ENCODE data around the gene UNC79. TPM values are rescaled to one million over a fixed set of nuclear protein-coding genes. Genes with fewer than 3 reads are reported as not detected.
A peak's percentile ranks its signal among the peaks of the same experiment; 100 is the strongest.

The UNC79 gene
- total RNA-seq, 1 donor from 2014 or later, result 0.03 TPM

DNA sequence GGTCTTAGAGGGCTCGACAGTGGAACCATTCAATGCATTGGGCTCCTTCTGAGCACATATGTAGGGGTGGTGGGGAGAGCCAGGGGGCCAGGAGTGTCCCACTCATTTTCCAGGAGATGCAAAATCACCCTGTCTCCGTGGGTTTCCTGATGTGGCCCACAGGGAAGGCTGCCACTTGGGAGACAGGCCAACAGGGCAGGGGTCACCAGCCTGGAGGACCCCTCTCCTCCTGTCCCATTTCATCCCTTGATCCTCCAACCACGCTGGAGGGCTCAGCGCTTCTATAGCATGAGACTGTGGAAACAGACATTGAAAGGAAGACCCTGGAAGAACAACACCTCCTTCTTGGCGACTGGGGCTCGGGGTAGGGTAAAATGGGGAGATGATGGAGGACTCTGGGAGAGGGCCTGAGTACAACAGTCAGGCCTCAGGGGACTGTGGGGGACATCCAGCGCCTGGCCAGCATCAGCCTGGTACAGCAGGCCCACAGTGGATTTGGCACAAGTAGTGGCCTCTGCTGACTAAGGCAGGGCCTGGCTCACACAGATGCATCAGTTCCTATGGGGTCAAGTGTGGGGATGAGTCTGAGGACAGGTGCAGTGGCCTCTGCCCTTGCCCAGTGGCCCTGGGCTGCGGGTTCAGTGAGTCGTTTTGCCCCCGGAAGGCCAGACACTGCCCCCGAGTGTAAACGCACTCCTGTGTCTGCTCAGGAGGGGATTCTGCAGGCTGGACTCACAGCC lies 289.5 kb downstream of the UNC79 start:
- ATAC-seq (no peak), DNase-seq (ENCODE audit: low spot score) (peak; percentile 34)

- ATAC-seq (no peak), DNase-seq (ENCODE audit: low spot score) (peak; percentile 33)
These were observed 290.3 kb downstream of the UNC79 start for GRCh38 chr14:93720981-93721483.

DNA sequence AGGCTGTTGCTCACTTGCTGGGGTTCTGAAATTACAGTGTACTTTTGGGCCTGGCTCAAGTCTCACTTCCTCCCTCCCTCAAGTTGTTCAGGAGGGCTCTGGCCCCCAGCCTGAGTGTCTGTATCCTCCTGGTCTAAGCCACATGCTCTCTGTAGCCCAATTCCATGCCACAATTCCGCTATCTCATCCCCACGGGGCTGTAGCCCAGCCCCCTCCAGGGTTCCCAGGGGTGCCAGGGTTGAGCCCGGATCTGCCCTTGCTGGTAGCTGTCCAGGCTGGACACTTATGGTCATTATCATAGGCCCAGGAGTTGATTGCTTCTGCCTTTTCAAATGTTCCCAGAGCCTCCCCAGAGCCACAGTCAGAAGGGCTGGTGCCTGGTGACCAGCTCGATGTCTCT lies 292.3 kb downstream of the UNC79 start:
- ATAC-seq, result no peak
- no peak for DNase-seq (ENCODE audit: low spot score)

DNA sequence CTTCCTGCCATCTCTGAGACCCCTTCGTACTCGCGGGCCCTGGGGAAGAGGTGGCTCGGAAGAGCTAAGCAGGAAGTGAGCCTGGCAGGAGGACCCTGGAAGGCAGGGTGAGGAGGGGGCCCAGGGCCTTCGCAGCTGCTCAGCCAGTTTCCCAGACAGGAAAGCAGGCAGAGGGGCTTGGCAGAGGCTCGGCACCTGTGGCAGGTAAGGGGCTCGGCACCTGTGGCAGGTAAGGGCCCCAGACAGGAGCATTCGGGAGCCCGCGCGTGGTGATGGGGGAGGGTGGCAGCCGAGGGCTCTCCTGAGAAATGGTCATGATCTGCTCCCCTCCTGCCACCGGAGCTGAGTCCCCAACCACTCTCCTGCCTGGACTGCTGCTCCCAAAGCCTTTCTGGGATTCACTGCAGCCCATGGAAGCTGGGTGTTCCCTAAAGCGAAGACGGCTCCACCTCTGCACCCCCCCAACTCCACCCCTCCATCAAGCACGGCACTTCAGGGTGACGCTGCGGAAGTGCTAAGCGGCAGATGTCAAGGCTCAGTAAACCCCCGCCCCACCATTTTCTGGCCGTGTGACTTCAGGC lies 294.4 kb downstream of the UNC79 start:
- DNase-seq (ENCODE audit: low spot score) (no peak), ATAC-seq (no peak)

DNA sequence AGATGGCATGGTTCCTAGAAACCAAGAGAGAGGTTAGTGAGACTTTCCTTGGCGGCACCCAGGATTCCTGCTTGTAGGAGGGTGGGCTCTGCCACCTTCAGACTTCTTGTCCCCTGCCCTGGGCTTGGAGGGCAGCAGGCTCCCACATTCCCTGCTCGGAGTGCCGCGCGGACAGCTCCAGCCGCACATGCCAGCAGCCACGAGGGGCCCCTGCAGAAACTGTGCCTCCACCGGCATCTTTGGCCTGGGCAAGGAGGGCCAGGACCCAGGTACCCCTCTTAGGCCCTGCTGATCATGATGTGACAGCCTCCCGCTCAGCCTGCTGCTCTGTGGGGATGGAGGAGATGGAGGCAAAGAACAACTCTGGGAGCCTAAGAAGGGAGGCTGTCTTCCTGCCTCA lies 295.3 kb downstream of the UNC79 start:
- DNase-seq (ENCODE audit: low spot score) (no peak), ATAC-seq (no peak)

GRCh38 chr14:93727039-93727740 lies 296.5 kb downstream of the UNC79 start:
- DNase-seq (ENCODE audit: low spot score) (no peak), ATAC-seq (no peak)

DNA sequence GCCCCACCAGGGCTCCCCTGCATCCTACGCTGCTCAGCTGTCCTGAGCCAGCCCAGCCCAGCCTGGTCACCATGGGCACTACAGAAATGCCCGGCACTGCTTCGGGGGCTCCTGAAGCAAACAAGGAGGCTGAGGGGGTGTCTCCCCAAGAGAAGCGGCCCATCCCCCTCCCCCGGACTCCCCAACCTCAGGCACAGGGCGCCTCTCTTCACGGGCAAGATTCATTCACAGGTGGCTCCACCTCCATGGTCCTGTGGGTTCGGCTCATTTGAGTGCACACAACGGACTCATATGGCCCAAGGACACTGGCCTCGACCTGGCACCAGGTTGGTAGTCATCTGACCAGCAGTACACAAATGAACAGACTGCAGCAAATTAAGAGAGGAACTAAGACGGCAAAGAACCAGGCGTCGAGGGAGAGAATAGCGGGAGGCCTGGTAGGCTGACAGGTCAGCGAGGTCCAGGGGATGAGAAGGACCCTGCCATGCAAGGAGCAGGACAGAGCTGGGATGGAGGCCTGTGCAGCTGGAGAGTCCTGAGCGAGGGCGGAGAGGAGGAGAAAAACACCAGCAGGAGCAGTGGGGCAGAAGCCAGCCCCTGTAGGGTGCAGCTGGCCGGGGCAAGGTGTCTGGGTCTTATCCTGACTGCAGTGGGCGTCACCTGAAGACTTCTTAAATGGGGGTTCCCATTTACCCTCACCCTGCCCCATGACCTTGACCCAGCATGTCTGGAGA lies 297.3 kb downstream of the UNC79 start:
- no peak for ATAC-seq
- no peak for DNase-seq (ENCODE audit: low spot score)

DNA sequence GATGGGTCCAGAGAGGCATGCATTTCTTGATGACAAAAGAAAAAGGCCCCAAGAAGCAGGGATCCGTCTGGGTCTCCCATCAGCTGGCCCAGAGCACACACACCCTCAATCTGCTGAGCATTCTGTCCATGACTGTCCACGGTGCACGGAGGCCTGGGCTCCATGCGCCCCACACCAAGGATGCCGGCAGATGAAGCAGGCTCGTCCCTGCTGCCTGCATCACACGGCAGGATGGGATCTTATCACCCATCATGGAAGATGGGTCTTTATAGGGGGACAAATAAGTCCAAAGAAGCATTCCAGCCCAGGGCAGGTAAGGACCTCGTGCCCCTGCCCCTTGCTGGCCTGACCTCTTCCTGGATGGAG lies 297.9 kb downstream of the UNC79 start:
- no peak for ATAC-seq
- no peak for DNase-seq (ENCODE audit: low spot score)

GRCh38 chr14:93729993-93730392 lies 299.3 kb downstream of the UNC79 start:
- DNase-seq (ENCODE audit: low spot score) (no peak), ATAC-seq (no peak)

GRCh38 chr14:93731753-93732152 lies 301.0 kb downstream of the UNC79 start:
- no peak for ATAC-seq
- DNase-seq (ENCODE audit: low spot score), result no peak

DNA sequence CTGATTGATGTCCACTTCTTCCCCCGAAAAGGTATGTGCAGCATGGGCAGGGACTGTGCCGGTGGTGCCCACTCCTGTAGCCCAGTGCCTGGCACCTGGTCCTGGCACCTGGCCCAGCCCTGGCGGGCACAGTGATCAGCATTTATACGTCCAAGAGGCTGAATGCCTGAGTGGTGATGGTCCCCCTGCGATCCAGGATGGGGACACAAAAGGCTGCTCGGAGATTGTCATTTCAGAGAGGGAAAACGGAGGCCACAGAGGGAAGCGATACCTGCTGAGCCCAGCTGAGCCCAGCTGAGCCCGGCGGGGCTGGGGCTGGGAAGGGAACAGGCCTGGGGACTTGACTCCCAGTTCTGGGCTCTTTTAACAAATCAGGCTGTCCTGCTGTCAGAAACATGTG lies 301.8 kb downstream of the UNC79 start:
- ATAC-seq (no peak), DNase-seq (ENCODE audit: low spot score) (no peak)

- DNase-seq (ENCODE audit: low spot score) (no peak), ATAC-seq (no peak)
These were observed 302.5 kb downstream of the UNC79 start for GRCh38 chr14:93733231-93733630.

GRCh38 chr14:93733631-93734030 lies 302.9 kb downstream of the UNC79 start:
- ATAC-seq (no peak), DNase-seq (ENCODE audit: low spot score) (no peak)

GRCh38 chr14:93734086-93734822 lies 303.5 kb downstream of the UNC79 start:
- ATAC-seq, result no peak
- no peak for DNase-seq (ENCODE audit: low spot score)

GRCh38 chr14:93735206-93735605 lies 304.5 kb downstream of the UNC79 start:
- no peak for DNase-seq (ENCODE audit: low spot score)
- ATAC-seq, result no peak

- DNase-seq (ENCODE audit: low spot score) (no peak), ATAC-seq (peak; percentile 75)
These were observed 305.8 kb downstream of the UNC79 start for GRCh38 chr14:93736378-93737014.

DNA sequence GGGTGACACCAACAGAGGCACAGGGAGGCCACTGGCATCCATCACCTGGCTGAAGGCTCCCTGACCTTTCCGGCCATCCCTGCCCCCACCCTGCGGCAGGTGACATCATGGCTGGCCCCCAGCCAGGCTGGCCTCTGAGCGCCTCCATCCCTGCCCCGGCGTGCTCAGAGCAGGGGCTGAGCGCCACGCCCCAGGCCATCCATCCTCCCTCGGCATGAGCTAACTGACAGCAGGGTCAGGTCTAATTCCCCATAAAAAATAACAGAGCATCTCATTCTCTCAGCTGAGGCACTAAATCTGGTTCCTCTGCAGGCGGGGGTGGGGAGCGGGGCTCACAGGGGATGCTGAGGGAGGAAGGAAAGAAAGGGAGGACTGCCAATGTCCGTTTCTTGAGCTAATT lies 306.9 kb downstream of the UNC79 start:
- DNase-seq (ENCODE audit: low spot score) (no peak), ATAC-seq (no peak)

DNA sequence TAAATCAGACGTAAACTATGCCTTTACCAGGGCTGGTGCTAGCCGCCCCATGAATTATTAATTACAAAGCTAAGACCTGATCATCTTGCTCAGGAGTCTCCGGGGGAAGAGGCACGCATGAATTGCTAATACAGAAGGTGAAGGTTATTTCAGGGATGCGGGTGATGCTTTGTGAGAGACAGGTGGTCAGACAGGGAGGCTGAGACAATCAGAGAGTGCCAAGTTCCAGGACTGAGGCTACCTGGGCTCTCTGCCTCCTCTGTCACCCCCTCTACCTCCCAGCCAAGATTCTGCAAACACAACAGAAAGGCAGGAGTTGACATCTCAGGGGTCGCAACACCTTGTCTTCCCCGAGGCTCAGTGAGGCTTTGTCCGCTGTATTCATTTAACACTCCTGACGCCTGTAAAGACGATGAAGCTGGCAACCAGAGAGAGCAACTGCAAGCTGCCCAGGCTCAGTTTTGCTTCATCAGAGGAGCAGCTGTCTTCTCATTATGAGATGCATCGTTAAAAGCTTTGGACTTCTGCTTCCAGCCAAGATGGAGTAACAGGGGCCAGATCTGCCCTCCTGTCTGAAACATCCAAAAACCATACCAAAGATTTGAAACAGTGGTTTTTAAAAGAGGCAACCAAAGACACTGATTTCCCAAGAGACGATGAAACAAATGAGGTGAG lies 311.0 kb downstream of the UNC79 start:
- DNase-seq (ENCODE audit: low spot score) (no peak), ATAC-seq (no peak)

GRCh38 chr14:93742761-93743160 lies 312.0 kb downstream of the UNC79 start:
- no peak for DNase-seq (ENCODE audit: low spot score)
- no peak for ATAC-seq
